Right atrium auricular region (tissue), 2 donors: ENCODE measurements around the gene ABCA3. TPM values are rescaled to one million over a fixed set of nuclear protein-coding genes. Genes with fewer than 3 reads are reported as not detected.

Experiments used
- DNase-seq: peaks from one replicate; pipeline ENCODE4 v3.0.0-alpha.2; 2019; ENCODE audit warnings: low spot score
- H3K27ac ChIP-seq, 2 donors: fragments of 200-600 bp; sonication (generic); 1 replicate in 1 of 2; 2 replicates in 1 of 2; pipeline ENCODE4 v1.5.1; 2016 to 2019
- H3K27me3 ChIP-seq, 2 donors: fragments of 200-600 bp; sonication (generic); one replicate each; pipeline versions ENCODE4 v1.5.1 to v1.6.0; 2017 to 2019
- H3K36me3 ChIP-seq: fragments of 200-600 bp; sonication (generic); one replicate; pipeline ENCODE4 v1.5.1; 2016
- H3K4me1 ChIP-seq, 2 donors: fragments of 200-600 bp; sonication (generic); one replicate each; pipeline versions ENCODE4 v1.5.1 to v1.6.0; 2017 to 2019
- H3K4me3 ChIP-seq, 2 donors: fragments of 200-600 bp; sonication (generic); 1 replicate in 1 of 2; 2 replicates in 1 of 2; pipeline ENCODE4 v1.5.1; 2017 to 2019; ENCODE audit warnings: mild to moderate bottlenecking in 1 of 2, moderate library complexity in 1 of 2
- H3K9me3 ChIP-seq, 2 donors: fragments of 200-600 bp; sonication (generic); one replicate each; pipeline ENCODE4 v1.5.1; 2019
- total RNA-seq, 2 donors: library from RNA; depleted of rRNA; stranded (reverse); fragments of >200 nt; gene quantifications; one replicate each; pipeline ENCODE4 v1.1.0, GENCODE V29; 2016
- TF ChIP-seq, protein P1 (sequence below), 2 donors: fragments of 200-600 bp; sonication (generic); IDR thresholded peaks; one replicate each; pipeline ENCODE4 v1.5.1; 2019; ENCODE audit warnings: antibody characterized with exemption in 2 of 2

ABCA3 gene
- total RNA-seq, 2 donors from 2014 or later = 7.5 to 10.1 TPM

DNA sequence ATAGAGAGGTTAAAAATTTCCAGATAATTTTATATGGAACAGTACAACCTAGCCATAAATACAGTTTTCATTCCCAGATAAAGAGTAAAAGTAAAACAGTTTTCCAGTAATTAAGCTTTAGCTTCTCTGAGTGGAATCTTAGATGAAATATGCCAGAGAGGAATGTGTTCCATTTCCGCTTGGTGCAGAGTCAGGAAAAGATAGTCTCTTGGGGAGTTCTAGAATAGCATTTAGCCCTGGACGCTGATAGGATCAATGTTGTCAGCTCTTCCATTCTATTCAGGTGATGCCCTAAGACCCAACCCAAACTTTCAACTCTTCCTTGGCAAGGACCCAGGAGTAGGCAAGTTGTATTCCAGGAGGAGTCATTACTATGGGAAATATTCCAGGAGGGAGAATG lies 30.9 kb upstream of the ABCA3 start:
- no peak overlapping the region for H3K4me3 ChIP-seq

GRCh38 chr16:2370721-2371120 lies 30.2 kb upstream of the ABCA3 start:
- Histone ChIP-seq H3K27ac (no peak overlapping the region), H3K36me3 (no peaks in the 10 kb centered on the region), H3K9me3 (no peaks in the 10 kb centered on the region), H3K4me3 (no peak overlapping the region), H3K4me1 (no peaks in the 10 kb centered on the region), H3K27me3 (no peaks in the 10 kb centered on the region)
- TF ChIP-seq, protein P1, sequence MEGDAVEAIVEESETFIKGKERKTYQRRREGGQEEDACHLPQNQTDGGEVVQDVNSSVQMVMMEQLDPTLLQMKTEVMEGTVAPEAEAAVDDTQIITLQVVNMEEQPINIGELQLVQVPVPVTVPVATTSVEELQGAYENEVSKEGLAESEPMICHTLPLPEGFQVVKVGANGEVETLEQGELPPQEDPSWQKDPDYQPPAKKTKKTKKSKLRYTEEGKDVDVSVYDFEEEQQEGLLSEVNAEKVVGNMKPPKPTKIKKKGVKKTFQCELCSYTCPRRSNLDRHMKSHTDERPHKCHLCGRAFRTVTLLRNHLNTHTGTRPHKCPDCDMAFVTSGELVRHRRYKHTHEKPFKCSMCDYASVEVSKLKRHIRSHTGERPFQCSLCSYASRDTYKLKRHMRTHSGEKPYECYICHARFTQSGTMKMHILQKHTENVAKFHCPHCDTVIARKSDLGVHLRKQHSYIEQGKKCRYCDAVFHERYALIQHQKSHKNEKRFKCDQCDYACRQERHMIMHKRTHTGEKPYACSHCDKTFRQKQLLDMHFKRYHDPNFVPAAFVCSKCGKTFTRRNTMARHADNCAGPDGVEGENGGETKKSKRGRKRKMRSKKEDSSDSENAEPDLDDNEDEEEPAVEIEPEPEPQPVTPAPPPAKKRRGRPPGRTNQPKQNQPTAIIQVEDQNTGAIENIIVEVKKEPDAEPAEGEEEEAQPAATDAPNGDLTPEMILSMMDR (IDR thresholded peaks at IDR 0.05) = no peak
- no peak for DNase-seq

More for the DNA sequence above, 30.9 kb upstream of the ABCA3 start:
- no peak for DNase-seq
- no peaks in the 10 kb centered on the region for H3K36me3 ChIP-seq
- H3K9me3 ChIP-seq = no peaks in the 10 kb centered on the region
- no peak overlapping the region for H3K27ac ChIP-seq
- H3K4me1 ChIP-seq = no peaks in the 10 kb centered on the region
- no peaks in the 10 kb centered on the region for H3K27me3 ChIP-seq
- TF ChIP-seq, protein P1 (IDR thresholded peaks at IDR 0.05) = no peak

DNA sequence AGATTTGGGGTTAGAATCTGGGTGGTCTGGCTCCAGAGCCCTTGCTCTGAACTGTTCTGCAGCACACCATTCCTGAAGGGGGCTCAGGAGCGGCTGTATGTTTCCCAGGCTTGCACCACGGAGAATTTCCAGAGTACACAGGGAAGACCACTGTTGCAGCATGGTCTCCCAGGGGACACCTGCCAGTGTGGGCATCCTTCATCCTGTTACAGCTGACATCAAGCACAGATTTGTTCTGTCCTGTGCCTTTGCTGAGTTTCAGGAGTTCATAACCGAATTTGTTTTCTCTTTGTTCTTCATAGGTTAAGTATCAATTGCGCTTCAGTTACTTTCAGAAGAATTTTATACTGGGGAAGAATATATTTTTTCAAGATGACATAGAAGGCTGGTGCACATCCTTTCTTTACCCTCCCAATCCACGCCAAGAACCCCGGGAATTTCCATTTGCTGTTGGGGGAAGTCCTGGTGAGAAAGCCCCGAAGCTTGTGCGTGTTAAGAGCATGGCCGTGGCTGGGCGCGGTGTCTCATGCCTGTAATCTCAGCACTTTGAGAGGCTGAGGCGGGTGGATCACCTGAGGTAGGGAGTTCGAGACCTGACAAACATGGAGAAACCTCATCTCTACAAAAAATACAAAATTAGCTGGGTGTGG lies 26.3 kb upstream of the ABCA3 start:
- no peak for DNase-seq
- Histone ChIP-seq H3K36me3 (no peaks in the 10 kb centered on the region), H3K9me3 (no peaks in the 10 kb centered on the region), H3K4me1 (peaks cover 0 to 7% of the 10 kb centered on the region in 2 donors), H3K27me3 (no peaks in the 10 kb centered on the region), H3K4me3 (no peak overlapping the region), H3K27ac (no peak overlapping the region)
- TF ChIP-seq, protein P1 (IDR thresholded peaks at IDR 0.05) = no peak

- Histone ChIP-seq H3K27ac (no peak overlapping the region), H3K4me1 (peaks cover 0 to 7% of the 10 kb centered on the region in 2 donors), H3K9me3 (no peaks in the 10 kb centered on the region), H3K4me3 (no peak overlapping the region), H3K27me3 (no peaks in the 10 kb centered on the region), H3K36me3 (no peaks in the 10 kb centered on the region)
- no peak for DNase-seq
- TF ChIP-seq, protein P1 (IDR thresholded peaks at IDR 0.05) = no peak
These were observed 25.1 kb upstream of the ABCA3 start for GRCh38 chr16:2365397-2366294.

DNA sequence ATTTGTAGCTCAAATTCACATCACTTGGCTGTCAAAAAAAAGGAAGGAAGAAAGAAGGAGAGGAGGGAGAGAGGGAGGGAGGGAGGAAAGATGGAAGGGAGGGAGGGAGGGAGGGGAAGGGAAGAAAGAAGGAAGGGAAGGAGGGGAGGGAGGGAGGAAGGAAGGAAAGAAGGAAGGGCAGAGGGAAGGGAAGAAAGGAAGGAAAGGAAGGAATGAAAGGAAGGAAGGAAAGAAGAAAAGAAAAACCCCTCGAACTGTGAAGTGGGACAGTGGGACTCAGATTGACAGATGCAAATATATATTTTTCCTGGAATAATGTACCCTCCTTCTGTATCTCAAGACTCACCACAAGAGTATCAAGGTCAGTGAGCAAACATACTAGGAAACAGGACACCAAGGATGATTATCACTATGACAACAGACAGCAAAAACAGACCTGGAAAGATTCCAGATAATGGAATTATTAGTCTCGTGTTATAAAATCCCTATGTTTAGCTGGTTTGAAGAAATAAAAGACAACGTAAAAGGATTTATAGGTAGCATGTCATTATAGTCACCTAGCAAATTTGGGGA lies 24.2 kb upstream of the ABCA3 start:
- no peaks in the 10 kb centered on the region for H3K9me3 ChIP-seq
- TF ChIP-seq, protein P1 (IDR thresholded peaks at IDR 0.05) = no peak
- H3K27ac ChIP-seq = no peak overlapping the region
- no peaks in the 10 kb centered on the region for H3K27me3 ChIP-seq
- no peak overlapping the region for H3K4me3 ChIP-seq
- DNase-seq = no peak
- H3K36me3 ChIP-seq = no peaks in the 10 kb centered on the region
- H3K4me1 ChIP-seq = peaks cover 0 to 7% of the 10 kb centered on the region in 2 donors
